Kidney (tissue), 14 donors: ENCODE results near the gene UPF1. TPM values are rescaled to one million over a fixed set of nuclear protein-coding genes. Genes with fewer than 3 reads are reported as not detected.

Experiments
- DNase-seq, 5 donors: peaks; one replicate each; pipeline ENCODE4 v3.0.0-alpha.2; 2013 to 2020
- FAIRE-seq: peaks from 2 replicates; lab custom pipeline; 2012; peaks lifted over from hg19 to GRCh38; lab: Jason Lieb, UNC
- H3K27ac ChIP-seq, 2 donors: one replicate each; pipeline ENCODE4 v1.7.0; 2013; ENCODE audit warnings: low read depth in 2 of 2, low read length in 2 of 2, inconsistent platforms in 1 of 2
- H3K27me3 ChIP-seq: one replicate; pipeline ENCODE4 v1.7.1; 2013; ENCODE audit warnings: low read length, inconsistent platforms; ENCODE audit not compliant: control insufficient read depth, insufficient read depth
- H3K36me3 ChIP-seq, 3 donors: one replicate each; pipeline versions ENCODE4 v1.7.0 to v1.7.1; 2013; ENCODE audit warnings: low read length in 3 of 3, control low read depth in 1 of 3, inconsistent platforms in 1 of 3; ENCODE audit not compliant: insufficient read depth in 3 of 3, control insufficient read depth in 2 of 3
- H3K4me1 ChIP-seq, 3 donors: one replicate each; pipeline versions ENCODE4 v1.7.0 to v1.7.1; 2013; ENCODE audit warnings: low read length in 3 of 3, inconsistent platforms in 1 of 3, low read depth in 1 of 3; ENCODE audit not compliant: control insufficient read depth in 2 of 3, insufficient read depth in 2 of 3
- H3K4me3 ChIP-seq, 3 donors: one replicate each; pipeline versions ENCODE4 v1.7.0 to v1.8.1; 2013; ENCODE audit warnings: low read length in 3 of 3, control low read depth in 1 of 3, inconsistent platforms in 1 of 3
- H3K9ac ChIP-seq, 3 donors: one replicate each; pipeline versions ENCODE4 v1.7.0 to v1.7.1; 2013; ENCODE audit warnings: low read length in 3 of 3, control low read depth in 1 of 3, inconsistent platforms in 1 of 3
- H3K9me3 ChIP-seq, 3 donors: one replicate each; pipeline versions ENCODE4 v1.7.0 to v1.7.1; 2013; ENCODE audit warnings: low read length in 3 of 3, control low read depth in 1 of 3, inconsistent platforms in 1 of 3; ENCODE audit not compliant: control insufficient read depth in 2 of 3, insufficient read depth in 1 of 3
- intact Hi-C: fragments of 100-400 bp; cut with DNase I; formaldehyde crosslinking; loops from one replicate; pipeline ENCODE4 v1.11.1; 2022
- polyA plus RNA-seq: library from polyadenylated mRNA; stranded (reverse); fragments of 350-450 nt; fragmentation: Illumina TruSeq; extraction: RNeasy Lipid Tissue Mini Kit (QIAGEN cat#74804); gene quantifications from one replicate; pipeline ENCODE4 v1.2.3, GENCODE V29; 2014; ENCODE audit warnings: low read depth, low replicate concordance; ENCODE audit not compliant: insufficient read depth
- total RNA-seq: library from RNA; stranded (reverse); fragmentation: NEBNext Ultra II Directional; extraction: Animal tissue kit (Norgen Biotek cat#: 25700); gene quantifications from one replicate; pipeline ENCODE4 v1.2.1, GENCODE V29; 2021
- TF ChIP-seq, protein P1 (sequence below): IDR thresholded peaks from 3 replicates; pipeline ENCODE4 v1.5.1; 2012; ENCODE audit warnings: mild to moderate bottlenecking, moderate library complexity, borderline replicate concordance; ENCODE audit not compliant: insufficient read depth; ENCODE audit errors: extremely low read depth
- donor health status: control.
- donor health status: control.
- donor health status: control.
- donor health status: control.
- donor health status: control.
- donor health status: DM: yes; HTN: yes; CAD: no.
- donor health status: Normal renal cell carcinoma (clear cell type).

Gene UPF1
- total and polyA plus RNA-seq, 2 donors from 2014 or later, result 34.2 to 70.1 TPM

DNA sequence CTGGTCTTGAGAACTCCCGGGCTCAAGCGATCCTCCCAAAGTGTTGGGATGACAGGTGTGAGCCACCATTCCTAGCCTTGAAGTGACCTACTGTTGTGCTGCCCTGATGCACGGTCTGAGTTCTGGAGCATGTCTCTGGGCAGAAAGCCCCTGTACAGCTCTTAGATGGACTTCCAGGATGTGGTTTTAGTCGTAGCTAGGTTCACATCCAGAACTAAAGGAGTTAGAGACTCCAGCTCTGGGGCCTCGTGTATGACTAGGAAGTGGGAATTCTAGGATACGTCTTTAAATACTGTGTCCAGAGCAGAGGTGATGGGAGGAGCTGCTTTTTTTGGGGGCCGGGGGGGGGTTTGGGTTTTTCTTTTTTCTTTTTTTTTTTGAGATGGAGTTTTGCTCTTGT lies 12.2 kb downstream of the UPF1 start:
- Histone ChIP-seq H3K9me3 (no peaks in the 10 kb centered on the region), H3K27me3 (no peaks in the 10 kb centered on the region), H3K4me1 (peaks cover 0 to 59% (median 44%) of the 10 kb centered on the region in 3 donors), H3K4me3 (no peak overlapping the region), H3K9ac (no peak overlapping the region), H3K36me3 (peaks cover 0 to 5% (median 3%) of the 10 kb centered on the region in 3 donors), H3K27ac (no peak overlapping the region)
- FAIRE-seq (no peak), DNase-seq (no peak)
- intact Hi-C loops, result loop anchor here (10.0 kb wide), 1 partner anchor 249 kb away; no protein-coding TSS in a partner anchor
- TF ChIP-seq, protein P1, sequence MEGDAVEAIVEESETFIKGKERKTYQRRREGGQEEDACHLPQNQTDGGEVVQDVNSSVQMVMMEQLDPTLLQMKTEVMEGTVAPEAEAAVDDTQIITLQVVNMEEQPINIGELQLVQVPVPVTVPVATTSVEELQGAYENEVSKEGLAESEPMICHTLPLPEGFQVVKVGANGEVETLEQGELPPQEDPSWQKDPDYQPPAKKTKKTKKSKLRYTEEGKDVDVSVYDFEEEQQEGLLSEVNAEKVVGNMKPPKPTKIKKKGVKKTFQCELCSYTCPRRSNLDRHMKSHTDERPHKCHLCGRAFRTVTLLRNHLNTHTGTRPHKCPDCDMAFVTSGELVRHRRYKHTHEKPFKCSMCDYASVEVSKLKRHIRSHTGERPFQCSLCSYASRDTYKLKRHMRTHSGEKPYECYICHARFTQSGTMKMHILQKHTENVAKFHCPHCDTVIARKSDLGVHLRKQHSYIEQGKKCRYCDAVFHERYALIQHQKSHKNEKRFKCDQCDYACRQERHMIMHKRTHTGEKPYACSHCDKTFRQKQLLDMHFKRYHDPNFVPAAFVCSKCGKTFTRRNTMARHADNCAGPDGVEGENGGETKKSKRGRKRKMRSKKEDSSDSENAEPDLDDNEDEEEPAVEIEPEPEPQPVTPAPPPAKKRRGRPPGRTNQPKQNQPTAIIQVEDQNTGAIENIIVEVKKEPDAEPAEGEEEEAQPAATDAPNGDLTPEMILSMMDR, result no peak

DNA sequence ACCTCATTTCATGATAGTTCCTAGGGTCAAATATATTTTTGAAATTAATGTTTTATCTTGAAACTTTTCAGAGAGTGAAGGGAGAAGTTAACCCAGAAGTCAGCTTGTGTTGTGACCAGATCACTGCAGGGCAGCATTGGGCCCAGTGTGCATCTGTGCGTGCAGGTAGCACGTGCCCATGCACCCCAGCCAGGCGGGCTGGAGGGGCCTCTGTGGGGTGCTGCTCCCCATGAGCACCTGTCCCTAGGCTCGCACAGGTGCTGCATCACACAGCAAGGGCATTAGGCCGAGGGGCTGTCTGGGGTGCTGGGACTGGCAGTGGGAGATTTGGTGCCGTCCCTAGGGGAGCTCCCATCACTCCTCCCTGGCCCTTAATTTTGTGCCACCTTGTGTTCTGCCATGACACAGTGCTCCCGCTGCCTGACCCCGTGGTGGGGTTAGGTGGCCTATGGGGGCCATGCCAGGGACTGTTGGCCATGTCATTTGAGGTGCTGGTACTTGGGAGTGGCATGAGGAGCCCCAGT lies 13.1 kb downstream of the UPF1 start:
- Histone ChIP-seq H3K36me3 (peaks cover 0 to 5% (median 3%) of the 10 kb centered on the region in 3 donors), H3K9me3 (no peaks in the 10 kb centered on the region), H3K4me3 (no peak overlapping the region), H3K9ac (no peak overlapping the region), H3K4me1 (peaks cover 0 to 62% (median 43%) of the 10 kb centered on the region in 3 donors), H3K27me3 (no peaks in the 10 kb centered on the region), H3K27ac (no peak overlapping the region)
- TF ChIP-seq, protein P1, result no peak
- intact Hi-C loops, result loop anchor here (10.0 kb wide), 1 partner anchor 250 kb away; no protein-coding TSS in a partner anchor
- no peak for FAIRE-seq
- peak in 1 of 5 donors; percentile 28 for DNase-seq

DNA sequence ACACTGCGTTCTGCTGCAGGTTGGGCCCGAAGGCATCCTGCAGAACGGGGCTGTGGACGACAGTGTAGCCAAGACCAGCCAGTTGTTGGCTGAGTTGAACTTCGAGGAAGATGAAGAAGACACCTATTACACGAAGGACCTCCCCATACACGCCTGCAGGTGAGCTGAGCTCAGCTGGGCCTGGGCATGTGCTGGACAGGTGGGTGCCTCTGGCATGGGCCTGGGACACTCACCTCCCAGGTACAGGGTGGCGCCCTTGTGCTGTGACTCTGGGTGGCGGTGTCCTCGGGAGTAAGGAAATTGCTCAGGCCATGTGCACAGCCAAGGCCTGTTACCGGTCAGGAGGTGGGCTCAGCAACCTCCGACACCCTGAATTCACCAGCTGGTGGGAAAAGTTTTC lies 14.2 kb downstream of the UPF1 start:
- FAIRE-seq, result no peak
- Histone ChIP-seq H3K4me3 (no peak overlapping the region), H3K9me3 (no peaks in the 10 kb centered on the region), H3K27me3 (no peaks in the 10 kb centered on the region), H3K27ac (no peak overlapping the region), H3K9ac (no peak overlapping the region), H3K4me1 (peaks cover 0 to 58% (median 41%) of the 10 kb centered on the region in 3 donors), H3K36me3 (peaks cover 0 to 14% (median 3%) of the 10 kb centered on the region in 3 donors)
- peak in 1 of 5 donors; percentile 59 for DNase-seq
- intact Hi-C loops, result loop anchor here (10.0 kb wide), 1 partner anchor 251 kb away; no protein-coding TSS in a partner anchor
- TF ChIP-seq, protein P1, result no peak
